Measurements from ENCODE around the gene GRIA1. TPM values are rescaled to one million over a fixed set of nuclear protein-coding genes. Genes with fewer than 3 reads are reported as not detected.

GRIA1 gene
- total and polyA plus RNA-seq, 8 donors, result 0.04 to 0.22 (median 0.05) TPM; not detected in 3

- Histone ChIP-seq H3K4me1 (no peaks in the 10 kb centered on the region), H3K36me3 (no peaks in the 10 kb centered on the region), H3K27me3 (no peaks in the 10 kb centered on the region), H3K27ac (no peak overlapping the region), H3K4me3 (no peak overlapping the region), H3K9me3 (no peaks in the 10 kb centered on the region)
- no peak for DNase-seq
- intact Hi-C loops (cut with DNase I), result no loop called here
- no peak for ATAC-seq
- FAIRE-seq, result no peak
- TF ChIP-seq CTCF (IDR thresholded peaks at IDR 0.05), result no peak
- WGBS, 2 donors, result 43 to 44% methylated on average over 2 of the region's 2 CpGs
Measured at GRCh38 chr5:153463806-153464205, 26.7 kb upstream of the GRIA1 start.

GRCh38 chr5:153467546-153467945, 22.9 kb upstream of the GRIA1 start:
- intact Hi-C loops (cut with DNase I), result no loop called here
- Histone ChIP-seq H3K4me1 (no peaks in the 10 kb centered on the region), H3K9me3 (no peaks in the 10 kb centered on the region), H3K36me3 (no peaks in the 10 kb centered on the region), H3K27ac (no peak overlapping the region), H3K27me3 (no peaks in the 10 kb centered on the region), H3K4me3 (no peak overlapping the region)
- DNase-seq (no peak), FAIRE-seq (no peak), ATAC-seq (no peak)
- no peak for TF ChIP-seq CTCF (IDR thresholded peaks at IDR 0.05)

GRCh38 chr5:153469423-153469822, 21.0 kb upstream of the GRIA1 start:
- no peaks in the 10 kb centered on the region for H3K4me1 ChIP-seq
- no peak for DNase-seq
- no peak overlapping the region for H3K4me3 ChIP-seq
- no peak overlapping the region for H3K27ac ChIP-seq
- no peak for ATAC-seq
- FAIRE-seq, result no peak
- TF ChIP-seq CTCF (IDR thresholded peaks at IDR 0.05), result no peak
- WGBS, 2 donors, result 69 to 77% methylated on average over 3 of the region's 3 CpGs
- intact Hi-C loops (cut with DNase I), result no loop called here
- no peaks in the 10 kb centered on the region for H3K27me3 ChIP-seq
- H3K9me3 ChIP-seq, result no peaks in the 10 kb centered on the region
- no peaks in the 10 kb centered on the region for H3K36me3 ChIP-seq

- TF ChIP-seq CTCF (IDR thresholded peaks at IDR 0.05), result no peak
- WGBS, 2 donors, result 25 to 32% methylated on average over 4 of the region's 4 CpGs
- no peak overlapping the region for H3K27ac ChIP-seq
- no peak for FAIRE-seq
- no peak overlapping the region for H3K4me3 ChIP-seq
- H3K4me1 ChIP-seq, result no peaks in the 10 kb centered on the region
- DNase-seq, result no peak
- H3K27me3 ChIP-seq, result no peaks in the 10 kb centered on the region
- no peak for ATAC-seq
- intact Hi-C loops (cut with DNase I), result no loop called here
- H3K9me3 ChIP-seq, result no peaks in the 10 kb centered on the region
- no peaks in the 10 kb centered on the region for H3K36me3 ChIP-seq
Measured at GRCh38 chr5:153470736-153471135, 19.7 kb upstream of the GRIA1 start.

GRCh38 chr5:153476767-153477166, 13.7 kb upstream of the GRIA1 start:
- Histone ChIP-seq H3K9me3 (no peaks in the 10 kb centered on the region), H3K27me3 (no peaks in the 10 kb centered on the region), H3K4me1 (no peaks in the 10 kb centered on the region), H3K4me3 (no peak overlapping the region), H3K36me3 (no peaks in the 10 kb centered on the region), H3K27ac (no peak overlapping the region)
- no peak for FAIRE-seq
- ATAC-seq, result no peak
- WGBS, 2 donors, result 27 to 32% methylated on average over 1 of the region's 1 CpG
- TF ChIP-seq CTCF (IDR thresholded peaks at IDR 0.05), result no peak
- DNase-seq, result no peak
- intact Hi-C loops (cut with DNase I), result no loop called here
